DMS53 treated with DMSO at 0.1 percent for 48 hours (cell line): ENCODE measurements around the gene VMAC.

ENCODE experiments used
- DNase-seq: peaks from one replicate; lab custom pipeline; 2025; ENCODE audit not compliant: unreplicated experiment; lab: John Stamatoyannopoulos, UW

VMAC gene

GRCh38 chr19:5927441-5927821 lies 22.8 kb downstream of the VMAC start:
- DNase-seq = no peak

- DNase-seq = no peak
Measured at GRCh38 chr19:5929179-5929578, 24.5 kb downstream of the VMAC start.

GRCh38 chr19:5929625-5930024 lies 25.0 kb downstream of the VMAC start:
- DNase-seq = no peak

GRCh38 chr19:5931251-5931650 lies 26.6 kb downstream of the VMAC start:
- DNase-seq = no peak

GRCh38 chr19:5932146-5932545 lies 27.5 kb downstream of the VMAC start:
- DNase-seq = no peak

DNA sequence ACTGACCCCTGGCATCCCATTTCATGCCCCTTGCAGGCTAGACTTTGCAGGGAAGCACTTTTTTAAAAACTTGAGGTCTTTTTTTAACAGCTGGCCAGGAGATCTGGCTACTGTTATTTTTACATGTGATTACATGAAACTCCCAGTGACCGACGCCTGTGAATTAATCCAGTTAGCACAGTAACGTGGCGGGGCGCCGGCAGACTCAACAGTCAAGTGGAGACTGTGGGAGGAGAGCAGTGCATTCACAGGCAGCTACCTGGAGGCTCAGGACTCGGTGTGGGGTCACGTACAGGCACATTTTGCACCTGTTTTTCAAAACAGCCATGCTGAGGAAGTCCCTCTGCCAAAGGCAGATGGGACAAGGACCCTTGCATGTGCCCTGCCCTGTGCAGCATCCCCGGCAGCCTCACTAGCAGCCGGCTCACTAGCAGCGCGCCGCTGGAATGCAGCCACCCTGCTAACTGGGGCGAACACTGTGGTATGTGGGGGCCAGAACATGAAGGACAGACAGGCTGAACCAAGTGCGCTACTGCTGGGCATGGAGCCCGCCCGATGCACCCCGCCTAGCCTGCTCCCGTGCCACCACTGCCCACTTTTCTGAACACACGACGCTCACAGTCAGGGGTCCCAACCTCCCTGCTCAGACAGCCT lies 28.1 kb downstream of the VMAC start:
- no peak for DNase-seq

GRCh38 chr19:5933391-5934068 lies 28.9 kb downstream of the VMAC start:
- DNase-seq = no peak

DNA sequence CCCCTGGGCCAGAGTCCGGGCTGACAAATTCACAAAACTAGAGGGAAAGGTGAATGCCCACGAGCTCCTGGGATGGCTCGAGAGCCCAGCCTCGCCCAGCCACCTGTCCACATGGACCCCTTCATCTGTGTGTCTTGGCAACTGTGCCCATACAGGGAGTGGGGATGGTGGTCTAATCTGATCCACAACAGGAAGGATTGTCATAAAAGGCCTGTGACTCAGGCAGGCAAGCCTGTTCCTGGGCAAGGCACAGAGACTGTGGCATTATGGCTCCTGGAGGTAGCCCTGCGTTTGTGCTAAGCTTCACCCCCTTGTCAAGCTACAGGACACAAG lies 29.4 kb downstream of the VMAC start:
- DNase-seq = no peak

DNA sequence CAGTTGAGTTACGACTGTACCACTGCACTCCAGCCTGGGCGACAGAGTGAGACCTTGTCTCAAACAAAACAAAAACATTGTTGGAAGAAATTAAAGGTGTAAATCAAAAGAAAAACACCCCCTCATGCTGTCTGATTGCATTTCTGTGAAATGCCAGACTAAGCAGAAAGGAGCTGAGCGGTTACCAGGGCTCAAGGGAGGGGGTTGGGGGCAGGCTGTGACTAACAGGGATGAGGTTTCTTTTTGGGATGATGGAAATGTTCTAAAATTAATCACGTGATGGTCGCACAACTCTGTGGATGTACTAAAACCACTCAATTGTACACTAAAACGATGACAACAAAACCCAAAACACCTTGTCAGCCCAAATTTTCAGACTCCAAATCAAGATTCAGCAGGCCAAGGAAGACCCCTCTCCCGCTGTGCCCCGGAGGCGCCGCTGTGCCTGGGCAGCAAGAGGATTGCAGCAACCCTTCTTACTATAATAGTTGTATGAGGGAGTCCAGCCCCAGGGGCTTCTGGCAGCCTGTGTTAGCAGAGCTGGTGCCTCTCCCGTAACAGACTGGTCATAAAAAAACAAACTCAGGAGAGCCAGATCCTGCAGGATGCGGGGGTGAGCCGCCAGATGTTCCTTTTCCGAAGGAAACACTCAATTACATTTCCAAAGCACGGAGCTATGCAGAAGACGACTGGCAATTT lies 30.3 kb downstream of the VMAC start:
- no peak for DNase-seq

DNA sequence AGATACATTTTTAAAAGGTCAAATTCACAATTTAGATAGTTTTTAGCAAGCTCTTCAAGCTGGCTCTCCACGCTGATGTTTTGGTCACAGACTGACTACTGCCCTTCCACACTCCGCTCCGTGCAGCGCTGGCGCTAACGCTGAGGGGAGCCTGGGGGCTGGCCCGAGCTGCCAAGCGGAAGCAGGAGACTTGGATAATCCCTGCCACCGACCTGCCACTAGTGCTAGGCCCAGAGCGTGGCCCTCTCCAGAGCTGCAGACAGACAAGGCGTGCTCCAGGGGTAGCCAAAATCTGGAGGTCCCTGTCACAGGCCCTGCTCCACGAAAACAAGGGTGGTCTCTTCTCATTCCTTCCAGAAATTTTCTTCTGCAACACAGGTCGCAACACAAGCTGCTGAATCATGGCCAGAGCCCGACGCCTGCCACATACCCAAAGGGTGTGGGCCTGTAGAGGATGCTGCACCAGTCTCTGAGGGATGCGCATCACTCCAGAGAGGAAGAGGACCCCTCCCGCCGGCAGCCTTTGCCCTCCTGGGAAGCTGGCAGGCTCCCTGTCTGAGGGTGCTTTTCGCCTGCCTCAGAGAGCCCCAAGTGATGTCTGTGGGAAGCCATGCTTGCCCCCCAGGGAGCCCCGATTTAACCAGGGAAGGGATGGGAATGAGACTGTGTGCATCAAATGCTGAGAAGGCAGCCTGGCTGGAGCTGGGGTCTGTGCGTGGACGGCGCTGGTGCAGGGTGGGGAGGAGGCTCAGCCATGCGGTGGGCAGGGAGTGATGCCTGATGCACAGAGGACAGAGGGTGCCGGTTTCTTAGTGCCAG lies 31.0 kb downstream of the VMAC start:
- no peak for DNase-seq

- DNase-seq = no peak
Measured at GRCh38 chr19:5936292-5936592, 31.6 kb downstream of the VMAC start.

DNA sequence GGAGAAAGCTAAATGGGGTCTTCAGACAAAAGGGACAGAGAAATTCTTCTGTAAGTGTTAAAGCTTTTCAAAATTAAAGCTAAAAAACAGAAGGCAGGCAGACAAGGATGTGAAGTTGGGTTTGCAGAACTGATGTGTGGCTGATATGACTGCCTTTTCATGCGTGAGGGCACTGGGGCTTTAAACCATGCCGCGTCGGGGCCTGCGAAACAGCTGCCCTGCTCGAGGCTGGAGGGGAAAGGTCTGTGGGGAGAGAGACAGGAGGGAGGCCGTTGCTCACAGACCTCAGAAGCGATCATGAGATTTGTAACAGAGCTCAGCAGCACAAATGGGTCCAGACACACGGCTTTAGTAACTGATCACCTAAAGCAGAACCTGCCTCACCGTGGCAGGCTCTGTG lies 32.9 kb downstream of the VMAC start:
- DNase-seq = no peak

DNA sequence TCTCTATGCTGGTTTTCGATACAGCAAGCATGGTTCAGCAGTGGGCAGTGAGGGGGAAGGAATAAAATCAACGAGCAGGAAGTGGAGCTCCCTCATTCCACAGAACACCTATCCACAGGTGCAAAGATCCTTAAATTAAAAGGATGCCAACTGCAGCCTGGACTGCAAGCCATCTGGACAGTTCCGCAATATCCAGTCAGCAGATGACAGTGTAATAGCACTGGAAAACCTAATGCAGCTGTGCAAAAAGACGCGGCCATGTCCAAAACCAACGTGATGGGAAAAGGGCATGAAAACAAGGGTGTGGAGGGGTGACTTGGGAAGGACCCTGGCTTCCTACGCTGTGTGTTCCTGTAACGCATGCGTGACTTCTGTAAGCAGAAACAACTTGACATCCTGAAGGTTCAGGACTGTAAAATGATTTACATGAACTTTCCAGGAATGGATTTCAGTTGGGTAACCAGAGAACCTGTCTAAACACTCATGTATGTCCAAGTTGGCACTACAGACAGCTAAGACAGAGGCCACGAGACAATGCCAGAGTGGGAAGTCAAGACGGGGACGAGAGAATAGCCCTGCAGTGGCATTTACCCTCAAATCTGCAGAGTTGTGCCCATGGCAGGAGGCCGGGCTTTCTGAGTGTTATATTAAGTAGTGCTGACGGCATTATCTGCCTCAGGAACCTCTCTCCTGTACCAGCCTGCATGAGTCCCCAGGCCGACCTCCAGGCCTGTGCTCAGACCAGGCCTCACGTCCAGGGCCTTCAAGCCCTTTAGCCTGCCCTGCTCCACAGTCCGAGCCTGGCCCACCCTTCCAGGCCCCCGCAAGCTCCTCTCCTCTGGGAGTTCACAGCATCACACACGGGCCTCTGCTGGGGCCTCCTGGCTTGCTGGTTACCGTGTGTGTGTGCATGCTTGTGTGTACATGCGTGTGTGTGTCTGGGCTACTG lies 35.9 kb downstream of the VMAC start:
- no peak for DNase-seq

DNA sequence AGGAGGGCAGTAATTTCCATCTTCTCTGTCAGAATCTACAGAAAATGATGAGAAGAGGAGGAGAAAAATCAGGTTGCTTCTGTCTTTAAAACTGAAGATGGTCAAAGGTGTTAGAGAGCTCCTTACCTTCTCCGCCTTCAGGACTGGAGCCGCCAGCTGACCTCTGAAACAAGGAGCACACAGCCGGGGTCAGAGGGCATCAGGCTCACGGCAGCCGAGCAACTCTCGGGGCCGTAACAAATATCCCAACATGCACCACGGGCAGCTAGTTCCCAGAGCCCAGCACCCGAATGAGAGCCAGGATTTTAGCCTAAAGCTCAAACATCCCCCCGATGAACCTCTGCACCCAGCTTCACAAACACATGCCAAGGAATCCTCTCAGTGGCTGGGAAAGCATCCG lies 37.0 kb downstream of the VMAC start:
- DNase-seq = no peak

DNA sequence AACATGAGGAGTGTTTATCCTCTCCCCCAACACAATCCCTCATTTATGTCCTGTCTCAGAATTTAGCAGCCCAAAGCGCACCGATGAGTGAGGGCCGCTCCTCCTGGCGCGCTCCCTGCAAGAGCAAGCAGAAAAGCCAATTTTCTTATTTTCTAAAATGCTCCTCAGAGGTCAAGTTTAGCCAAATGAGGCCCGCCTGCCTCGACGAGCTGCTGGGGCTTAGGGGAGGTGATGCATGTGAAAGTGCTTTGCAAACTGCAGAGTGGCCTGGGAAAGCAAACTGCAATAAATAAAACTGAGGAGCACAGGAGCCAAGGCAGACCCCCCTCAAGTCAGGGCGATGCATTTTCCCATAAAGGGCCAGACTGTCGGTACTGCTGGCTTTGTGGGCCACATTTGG lies 38.4 kb downstream of the VMAC start:
- DNase-seq = no peak

- DNase-seq = no peak
Measured at GRCh38 chr19:5943623-5944022, 39.0 kb downstream of the VMAC start.

DNA sequence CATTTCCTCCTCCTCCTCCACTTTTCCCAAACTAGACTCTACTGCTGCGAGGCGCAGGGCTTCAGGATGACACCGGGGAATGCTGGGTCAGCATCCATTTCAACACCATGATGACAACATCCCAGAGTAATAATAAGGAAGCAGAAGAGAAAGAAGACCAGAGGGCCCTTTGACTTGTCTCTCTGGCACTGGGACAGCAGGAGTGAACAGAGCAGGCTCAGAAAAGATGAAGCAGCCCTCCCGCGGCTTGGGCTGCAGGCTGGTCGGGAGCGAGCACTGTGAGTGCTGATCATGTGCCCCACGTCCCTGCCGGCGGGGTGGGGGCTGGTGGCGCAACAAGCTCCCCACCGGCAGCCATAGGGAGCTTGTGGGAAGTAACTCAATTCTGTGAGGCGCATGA lies 42.8 kb downstream of the VMAC start:
- no peak for DNase-seq

- no peak for DNase-seq
Measured at GRCh38 chr19:5948752-5949564, 44.3 kb downstream of the VMAC start.

DNA sequence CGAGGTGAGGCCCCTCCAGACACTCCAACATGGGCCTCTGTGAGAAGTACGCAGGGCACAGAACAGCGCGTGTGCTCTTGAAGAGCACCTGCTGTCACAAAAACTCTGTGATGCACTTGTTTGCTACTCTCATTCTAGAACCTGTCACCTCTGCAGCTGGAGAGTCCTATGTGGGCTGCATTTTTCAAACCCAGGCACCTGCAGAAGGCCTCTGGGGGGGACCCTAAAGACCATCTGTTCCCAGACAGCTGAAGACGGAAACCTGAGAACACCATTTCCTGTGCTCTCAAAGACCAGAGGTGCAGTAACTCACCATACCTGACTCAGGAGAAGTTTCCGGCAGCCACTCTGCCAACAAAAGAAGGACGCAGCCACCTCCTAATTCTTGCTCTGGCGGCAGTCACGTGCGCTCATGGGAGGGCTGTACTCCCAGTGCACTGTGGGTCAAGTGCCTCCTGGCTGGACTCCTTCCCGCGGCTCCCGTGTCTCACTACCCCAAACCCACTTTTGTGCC lies 45.2 kb downstream of the VMAC start:
- peak; percentile 64 for DNase-seq

DNA sequence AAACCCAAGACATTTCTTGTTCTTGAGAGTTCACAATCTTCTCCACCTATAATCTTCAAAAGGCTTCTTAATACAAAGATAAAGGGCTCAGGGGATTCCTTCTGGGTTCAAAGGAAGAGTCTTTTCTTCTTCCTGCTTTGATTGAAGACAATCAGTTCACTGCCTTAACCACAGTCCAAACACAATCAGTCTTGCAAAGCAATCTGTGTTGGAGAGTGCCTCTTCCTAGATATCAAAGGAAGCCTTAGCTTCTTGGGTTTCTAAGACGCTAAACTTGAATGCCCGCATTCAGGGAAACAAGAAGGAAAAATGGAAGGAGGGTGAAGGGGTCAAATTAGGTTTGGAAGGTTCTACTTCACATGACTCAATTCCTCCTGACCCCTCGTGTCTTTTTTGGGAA lies 46.1 kb downstream of the VMAC start:
- no peak for DNase-seq
